Ovary (tissue), 3 donors: ENCODE results near the gene CACNG3.

ENCODE experiments used
- POLR2A ChIP-seq: fragments of 450-650 bp; IDR thresholded peaks from one replicate; pipeline ENCODE4 v1.6.1; 2017; ENCODE audit warnings: antibody characterized with exemption, mild to moderate bottlenecking, moderate library complexity
- TF ChIP-seq, protein P1 (sequence below), 3 donors: fragments of 450-650 bp in 2 of 3; fragments of 200-600 bp in 1 of 3; IDR thresholded peaks; one replicate each; pipeline versions ENCODE4 v1.5.1 to v1.8.0; 2016 to 2022; ENCODE audit warnings: antibody characterized with exemption in 3 of 3, mild to moderate bottlenecking in 1 of 3
- donor health status: DM: no; HTN: no; CAD: no.

DNA sequence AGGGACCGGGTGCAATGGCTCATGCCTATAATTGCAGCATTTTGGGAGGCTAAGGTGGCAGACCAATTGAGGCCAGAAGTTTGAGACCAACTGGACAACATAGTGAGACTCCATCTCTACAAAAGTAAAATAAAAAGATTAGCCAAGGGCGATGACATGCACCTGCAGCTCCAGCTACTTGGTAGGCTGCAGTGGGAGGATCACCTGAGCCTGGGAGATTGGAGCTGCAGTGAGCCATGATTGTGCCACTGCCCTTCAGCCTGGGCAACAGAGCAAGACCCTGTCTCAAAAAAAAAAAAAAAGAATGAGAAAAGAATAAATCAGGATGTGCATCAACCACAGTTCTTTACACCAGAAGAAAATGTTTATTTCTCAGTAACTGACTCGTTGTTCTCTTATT, 76.0 kb downstream of the CACNG3 start:
- TF ChIP-seq, protein P1, sequence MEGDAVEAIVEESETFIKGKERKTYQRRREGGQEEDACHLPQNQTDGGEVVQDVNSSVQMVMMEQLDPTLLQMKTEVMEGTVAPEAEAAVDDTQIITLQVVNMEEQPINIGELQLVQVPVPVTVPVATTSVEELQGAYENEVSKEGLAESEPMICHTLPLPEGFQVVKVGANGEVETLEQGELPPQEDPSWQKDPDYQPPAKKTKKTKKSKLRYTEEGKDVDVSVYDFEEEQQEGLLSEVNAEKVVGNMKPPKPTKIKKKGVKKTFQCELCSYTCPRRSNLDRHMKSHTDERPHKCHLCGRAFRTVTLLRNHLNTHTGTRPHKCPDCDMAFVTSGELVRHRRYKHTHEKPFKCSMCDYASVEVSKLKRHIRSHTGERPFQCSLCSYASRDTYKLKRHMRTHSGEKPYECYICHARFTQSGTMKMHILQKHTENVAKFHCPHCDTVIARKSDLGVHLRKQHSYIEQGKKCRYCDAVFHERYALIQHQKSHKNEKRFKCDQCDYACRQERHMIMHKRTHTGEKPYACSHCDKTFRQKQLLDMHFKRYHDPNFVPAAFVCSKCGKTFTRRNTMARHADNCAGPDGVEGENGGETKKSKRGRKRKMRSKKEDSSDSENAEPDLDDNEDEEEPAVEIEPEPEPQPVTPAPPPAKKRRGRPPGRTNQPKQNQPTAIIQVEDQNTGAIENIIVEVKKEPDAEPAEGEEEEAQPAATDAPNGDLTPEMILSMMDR (IDR thresholded peaks at IDR 0.05): no peak
- TF ChIP-seq POLR2A: no peak
